DMS114 treated with DMSO at 0.1 percent for 48 hours (cell line): ENCODE data around the gene APOL2.
"Not testable (repeated sequence)": the region's sequence is repeated elsewhere in the genome, so short reads cannot be mapped to it uniquely, and the experiment has no call there.

Experiments
- DNase-seq: peaks from one replicate; lab custom pipeline; 2025; ENCODE audit not compliant: unreplicated experiment; lab: John Stamatoyannopoulos, UW

The APOL2 gene

GRCh38 chr22:36263216-36263673, 23.9 kb upstream of the APOL2 start:
- not testable (repeated sequence) for DNase-seq

GRCh38 chr22:36262307-36262706, 23.0 kb upstream of the APOL2 start:
- not testable (repeated sequence) for DNase-seq

DNA sequence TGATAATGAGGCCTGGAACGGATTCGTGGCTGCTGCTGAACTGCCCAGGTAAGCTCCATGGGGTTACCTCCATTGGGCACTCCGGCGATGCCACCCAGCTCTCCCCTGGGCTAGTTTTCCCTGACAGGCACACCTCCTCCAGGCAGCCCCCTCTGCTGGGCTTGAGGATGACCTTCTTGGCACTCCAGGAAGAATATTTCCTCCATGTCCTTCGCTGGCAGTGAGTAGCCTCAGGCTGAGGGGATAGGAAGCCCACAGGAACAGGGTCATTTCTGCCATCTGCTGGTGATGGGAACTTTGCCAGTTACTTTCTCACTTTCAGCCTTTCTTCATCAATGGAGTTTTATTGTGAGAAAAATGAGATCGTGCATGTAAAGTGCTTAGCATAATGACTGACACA, 22.3 kb upstream of the APOL2 start:
- not testable (repeated sequence) for DNase-seq

GRCh38 chr22:36259615-36260300, 20.4 kb upstream of the APOL2 start:
- DNase-seq = no peak

- no peak for DNase-seq
Observed at GRCh38 chr22:36258701-36259614, 19.6 kb upstream of the APOL2 start.

DNA sequence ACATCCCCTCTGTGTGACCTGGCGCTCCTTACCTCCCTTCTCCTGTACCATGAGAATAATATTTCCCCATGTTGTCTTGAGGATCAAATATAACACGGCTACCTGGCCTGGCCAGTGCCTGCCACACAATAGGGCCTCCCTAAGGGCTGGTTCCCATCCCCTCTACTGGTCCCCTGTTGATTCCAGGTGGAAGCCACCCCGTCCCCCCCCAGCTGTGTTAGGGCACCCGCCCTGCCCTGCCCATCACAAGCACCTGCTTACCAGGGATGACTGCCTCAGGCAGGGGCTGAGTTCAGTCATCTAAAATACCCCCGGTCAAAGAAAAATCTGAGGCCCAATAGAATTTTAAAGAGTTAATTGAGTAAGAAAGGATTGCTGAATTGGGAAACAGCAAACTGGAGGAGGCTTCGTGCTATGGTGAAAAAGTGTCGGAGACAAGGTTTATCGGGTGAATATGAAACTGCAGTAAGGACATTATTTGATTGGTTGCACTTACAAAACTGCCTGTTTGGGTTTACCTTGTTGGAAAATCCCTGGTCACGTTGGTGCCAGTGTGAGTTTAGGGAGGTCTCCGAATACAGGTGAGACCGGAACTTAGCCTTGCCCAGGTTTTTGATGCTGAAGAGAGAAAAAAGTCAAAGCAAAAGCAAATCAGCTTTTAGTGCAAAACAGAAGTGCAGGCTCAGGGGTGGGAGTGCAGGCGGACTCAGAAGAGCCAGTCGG, 18.8 kb upstream of the APOL2 start:
- DNase-seq = no peak

GRCh38 chr22:36257308-36257707, 18.0 kb upstream of the APOL2 start:
- no peak for DNase-seq

DNA sequence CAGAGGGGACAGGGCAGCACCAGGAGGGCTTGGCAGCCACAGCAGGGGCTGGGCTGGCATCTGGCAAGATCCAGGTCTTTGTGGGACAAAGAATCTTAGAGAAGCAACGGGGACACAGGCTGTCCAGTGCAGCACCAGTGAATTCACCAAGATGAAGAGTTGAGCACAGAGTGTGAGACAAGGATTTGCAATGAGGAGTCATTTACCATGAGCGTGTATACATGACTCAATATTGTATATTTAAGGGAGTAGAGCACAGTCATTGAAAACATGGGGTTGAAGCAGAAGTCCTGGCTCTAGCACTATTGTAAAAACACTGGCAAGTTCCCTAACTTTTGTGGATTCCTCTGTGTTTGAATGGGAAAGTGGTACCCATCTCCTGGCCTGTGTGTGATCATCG, 17.2 kb upstream of the APOL2 start:
- no peak for DNase-seq

GRCh38 chr22:36255572-36255971, 16.2 kb upstream of the APOL2 start:
- not testable (repeated sequence) for DNase-seq

- no peak for DNase-seq
Observed at GRCh38 chr22:36253523-36254490, 14.5 kb upstream of the APOL2 start.

- DNase-seq = no peak
Observed at GRCh38 chr22:36252754-36253522, 13.6 kb upstream of the APOL2 start, which contains the start of gene APOL1. Gene APOL1 (plus strand): TSS chr22:36253133. CDS start chr22:36254956, 1,823 bp downstream.

- not testable (repeated sequence) for DNase-seq
Observed at GRCh38 chr22:36251979-36252608, 12.8 kb upstream of the APOL2 start.

- DNase-seq = not testable (repeated sequence)
Observed at GRCh38 chr22:36250292-36250960, 11.1 kb upstream of the APOL2 start.

DNA sequence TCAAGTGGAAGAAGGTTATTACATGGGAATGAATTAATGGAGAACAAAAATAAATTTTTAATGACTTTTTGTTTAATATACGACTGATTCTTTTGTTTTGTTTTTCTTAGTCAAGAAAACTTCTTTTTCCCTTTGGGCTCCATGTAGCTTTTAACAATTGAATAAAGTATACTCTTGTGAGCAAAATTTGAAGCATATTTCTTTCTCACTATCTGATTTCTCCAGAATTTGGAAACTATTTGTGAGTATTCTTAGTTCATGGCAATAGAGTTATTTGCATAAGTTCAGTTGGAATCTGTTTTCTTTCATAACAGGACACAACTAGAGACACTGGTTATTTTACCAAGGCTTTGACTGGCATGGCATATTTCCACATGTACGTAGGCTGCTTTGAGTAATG, 9.8 kb upstream of the APOL2 start:
- DNase-seq = no peak

- DNase-seq = no peak
Observed at GRCh38 chr22:36247955-36248354, 8.6 kb upstream of the APOL2 start.

GRCh38 chr22:36246718-36247117, 7.4 kb upstream of the APOL2 start:
- DNase-seq = no peak

- no peak for DNase-seq
Observed at GRCh38 chr22:36245805-36246356, 6.6 kb upstream of the APOL2 start.
